Measurements from ENCODE around the gene FARSA. TPM values are rescaled to one million over a fixed set of nuclear protein-coding genes. Genes with fewer than 3 reads are reported as not detected.

Gene FARSA
- total and polyA plus RNA-seq, 2 of the 13 experiments (the other 11 are each of a cell fraction or from before 2014, with no cell fraction given), result 25.9 to 72.0 TPM

GRCh38 chr19:12956446-12957388, 23.2 kb upstream of the FARSA start, which contains the start of gene GADD45GIP1 (continued):
- TF ChIP-seq EZH2 (conservative IDR thresholded peaks at IDR 0.05; ENCODE audit: low read depth, low read length) (no peak), EED (CRISPR knock-in tag; IDR thresholded peaks at IDR 0.05) (no peak), SALL1 (CRISPR knock-in tag; IDR thresholded peaks at IDR 0.05) (peak; percentile 30), ZFP82 (CRISPR knock-in tag; IDR thresholded peaks at IDR 0.05; ENCODE audit: borderline replicate concordance) (0 out of 2 replicates have a peak, but pooled peaks have one; percentile 63), ZNF646 (CRISPR knock-in tag; IDR thresholded peaks at IDR 0.05) (no peak), ZNF343 (CRISPR knock-in tag; IDR thresholded peaks at IDR 0.05) (no peak), ZNF281 (CRISPR knock-in tag; IDR thresholded peaks at IDR 0.05; ENCODE audit: borderline replicate concordance) (peak; percentile 30; the same call in 1 of the 2 replicates), ZNF274 (CRISPR knock-in tag; IDR thresholded peaks at IDR 0.05) (peak; percentile 59; the same call in 1 of the 2 replicates), SNAPC5 (CRISPR knock-in tag; IDR thresholded peaks at IDR 0.05; ENCODE audit: borderline replicate concordance) (no peak), CBX1 (IDR thresholded peaks at IDR 0.05; ENCODE audit: low read depth) (no peak), TARDBP (CRISPR knock-in tag; IDR thresholded peaks at IDR 0.05) (0 out of 2 replicates have a peak, but pooled peaks have one; percentile 31), ZC3H4 (CRISPR knock-in tag; IDR thresholded peaks at IDR 0.05; ENCODE audit: borderline replicate concordance) (no peak), ZNF567 (CRISPR knock-in tag; IDR thresholded peaks at IDR 0.05; ENCODE audit: borderline replicate concordance) (no peak), ZBTB25 (CRISPR knock-in tag; IDR thresholded peaks at IDR 0.05) (peak; percentile 83; the same call in 1 of the 2 replicates), ZSCAN5A (CRISPR knock-in tag; IDR thresholded peaks at IDR 0.05; ENCODE audit: borderline replicate concordance) (0 out of 2 replicates have a peak, but pooled peaks have one; percentile 35), NFYB (CRISPR knock-in tag; IDR thresholded peaks at IDR 0.05) (no peak)

All from HepG2 (cell line).